ENCODE measurements around the gene RASSF3.

Gene RASSF3

GRCh38 chr12:64653123-64653522, 42.8 kb downstream of the RASSF3 start:
- no peak for TF ChIP-seq CTCF (conservative IDR thresholded peaks at IDR 0.05)
- no peak for TF ChIP-seq ZFX (IDR thresholded peaks at IDR 0.05)
- H3K27ac ChIP-seq: no peak overlapping the region

- H3K27ac ChIP-seq: peak overlapping the region; percentile 9; the same call in 1 of the 2 replicates
These were observed 43.6 kb downstream of the RASSF3 start for GRCh38 chr12:64653907-64654306.

- TF ChIP-seq ZFX (IDR thresholded peaks at IDR 0.05) (no peak), CTCF (conservative IDR thresholded peaks at IDR 0.05) (no peak)
- H3K27ac ChIP-seq: no peak overlapping the region; the same call in 1 of the 2 replicates
These were observed 44.8 kb downstream of the RASSF3 start for GRCh38 chr12:64655141-64655540.

- TF ChIP-seq CTCF (conservative IDR thresholded peaks at IDR 0.05) (no peak), ZFX (IDR thresholded peaks at IDR 0.05) (no peak)
- H3K27ac ChIP-seq: peak overlapping the region; percentile 56; the same call in 1 of the 2 replicates
These were observed 46.1 kb downstream of the RASSF3 start for GRCh38 chr12:64656429-64656828.

GRCh38 chr12:64658892-64659481, 48.7 kb downstream of the RASSF3 start:
- 0 out of 2 replicates have a peak overlapping the region, but pooled peaks have one; percentile 4 for H3K27ac ChIP-seq
- no peak for TF ChIP-seq CTCF (conservative IDR thresholded peaks at IDR 0.05)
- TF ChIP-seq ZFX (IDR thresholded peaks at IDR 0.05): no peak

GRCh38 chr12:64660237-64661018, 50.1 kb downstream of the RASSF3 start:
- no peak overlapping the region for H3K27ac ChIP-seq
- TF ChIP-seq CTCF (conservative IDR thresholded peaks at IDR 0.05) (no peak), ZFX (IDR thresholded peaks at IDR 0.05) (no peak)

GRCh38 chr12:64663015-64663414, 52.7 kb downstream of the RASSF3 start:
- H3K27ac ChIP-seq: no peak overlapping the region
- TF ChIP-seq ZFX (IDR thresholded peaks at IDR 0.05) (no peak), CTCF (conservative IDR thresholded peaks at IDR 0.05) (no peak)
